Activated CD4-positive, alpha-beta T cell treated with anti-CD3 and anti-CD28 coated beads, Interleukin-2, amount 10 ng/mL, durations not matched to agents 7 days and 5 days (primary cell): ENCODE data around the gene PAEP. TPM values are rescaled to one million over a fixed set of nuclear protein-coding genes. Genes with fewer than 3 reads are reported as not detected.

Source experiments
- CTCF ChIA-PET: fragments of 350-600 bp; sonication (Branson Sonifier 250); formaldehyde crosslinking; loops from one replicate; lab custom pipeline; 2021; ENCODE audit warnings: antibody characterized with exemption; lab: Charles Lee
- POLR2A ChIA-PET: fragments of 350-600 bp; sonication (Branson Sonifier 250); formaldehyde crosslinking; loops from one replicate; lab custom pipeline; 2021; ENCODE audit warnings: antibody characterized with exemption; lab: Charles Lee
- DNase-seq: peaks from one replicate; pipeline ENCODE4 v3.0.0-alpha.2; 2020
- H3K27ac Mint-ChIP-seq: one replicate; pipeline ENCODE4 v1.8.0; 2021; ENCODE audit warnings: mild to moderate bottlenecking, moderate library complexity, mixed read lengths
- H3K27me3 Mint-ChIP-seq: one replicate; pipeline ENCODE4 v1.8.0; 2021; ENCODE audit warnings: mixed read lengths
- H3K36me3 Mint-ChIP-seq: one replicate; pipeline ENCODE4 v1.8.0; 2021; ENCODE audit warnings: low read depth, mixed read lengths
- H3K4me1 Mint-ChIP-seq: one replicate; pipeline ENCODE4 v1.8.0; 2021; ENCODE audit warnings: mixed read lengths
- H3K4me3 Mint-ChIP-seq: one replicate; pipeline ENCODE4 v1.8.0; 2021; ENCODE audit warnings: mild to moderate bottlenecking, moderate library complexity, mixed read lengths
- H3K9me3 Mint-ChIP-seq: one replicate; pipeline ENCODE4 v1.8.0; 2021; ENCODE audit warnings: mixed read lengths
- total RNA-seq, 2 experiments: library from RNA; stranded (reverse); gene quantifications; one replicate each; pipeline ENCODE4 v1.2.3, GENCODE V29; 2021

PAEP gene
- total RNA-seq, 2 experiments from 2014 or later: not detected

DNA sequence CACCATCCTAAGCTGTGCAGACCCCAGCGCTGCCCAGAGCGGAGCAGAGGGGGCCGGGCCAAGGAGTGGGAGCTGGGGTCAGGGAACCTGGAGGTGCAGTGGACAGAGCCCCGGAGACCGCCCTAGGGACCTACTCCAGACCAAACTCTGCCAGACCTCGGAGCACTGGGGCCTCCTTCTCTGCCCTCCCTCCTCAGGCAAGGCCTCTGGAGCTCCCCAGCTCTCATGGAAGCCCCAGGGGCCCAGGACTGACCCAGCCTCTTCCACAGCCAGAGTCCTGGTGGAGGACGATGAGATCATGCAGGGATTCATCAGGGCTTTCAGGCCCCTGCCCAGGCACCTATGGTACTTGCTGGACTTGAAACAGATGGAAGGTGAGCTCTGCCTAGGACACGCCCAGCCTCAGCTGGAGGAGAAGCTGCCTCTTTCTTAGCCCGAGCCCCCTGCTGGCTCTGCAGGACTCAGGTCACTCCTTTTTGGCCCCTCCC lies 3.6 kb downstream of the PAEP start:
- H3K36me3 Mint-ChIP-seq: no peaks in the 10 kb centered on the region
- POLR2A ChIA-PET: no interaction called here
- CTCF ChIA-PET: no interaction called here
- no peak overlapping the region for H3K27ac Mint-ChIP-seq
- peaks cover 6% of the 10 kb centered on the region for H3K27me3 Mint-ChIP-seq
- no peaks in the 10 kb centered on the region for H3K4me1 Mint-ChIP-seq
- DNase-seq: no peak
- peaks cover 2% of the 10 kb centered on the region for H3K9me3 Mint-ChIP-seq
- no peak overlapping the region for H3K4me3 Mint-ChIP-seq

DNA sequence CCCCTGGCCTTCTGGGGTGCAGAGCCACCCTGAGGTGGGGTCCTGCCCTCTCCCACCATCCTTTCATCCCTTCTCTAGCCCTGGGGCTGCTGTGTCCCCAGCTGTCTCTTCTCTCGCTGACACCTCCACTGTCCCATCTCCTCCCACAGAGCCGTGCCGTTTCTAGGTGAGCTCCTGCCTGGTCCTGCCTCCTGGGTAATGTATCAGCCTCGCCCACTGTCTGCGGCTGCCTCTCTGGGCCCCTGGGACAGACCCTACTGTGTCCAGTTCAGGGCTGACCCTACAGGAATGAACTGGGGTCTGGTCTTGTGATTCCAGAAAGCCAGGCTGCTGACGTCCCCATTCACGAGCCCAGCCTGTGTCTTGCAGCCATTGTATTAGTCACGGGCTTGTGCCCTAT lies 4.1 kb downstream of the PAEP start:
- ChIA-PET POLR2A (no interaction called here), CTCF (interaction anchor here (0.5 to 0.6 kb wide), 2 partner anchors 33 to 1800 kb away, joined by 3 read pairs; no protein-coding TSS in a partner anchor)
- no peaks in the 10 kb centered on the region for H3K4me1 Mint-ChIP-seq
- H3K36me3 Mint-ChIP-seq: no peaks in the 10 kb centered on the region
- H3K27ac Mint-ChIP-seq: no peak overlapping the region
- H3K27me3 Mint-ChIP-seq: peaks cover 7% of the 10 kb centered on the region
- no peak for DNase-seq
- no peak overlapping the region for H3K4me3 Mint-ChIP-seq
- H3K9me3 Mint-ChIP-seq: peaks cover 2% of the 10 kb centered on the region

DNA sequence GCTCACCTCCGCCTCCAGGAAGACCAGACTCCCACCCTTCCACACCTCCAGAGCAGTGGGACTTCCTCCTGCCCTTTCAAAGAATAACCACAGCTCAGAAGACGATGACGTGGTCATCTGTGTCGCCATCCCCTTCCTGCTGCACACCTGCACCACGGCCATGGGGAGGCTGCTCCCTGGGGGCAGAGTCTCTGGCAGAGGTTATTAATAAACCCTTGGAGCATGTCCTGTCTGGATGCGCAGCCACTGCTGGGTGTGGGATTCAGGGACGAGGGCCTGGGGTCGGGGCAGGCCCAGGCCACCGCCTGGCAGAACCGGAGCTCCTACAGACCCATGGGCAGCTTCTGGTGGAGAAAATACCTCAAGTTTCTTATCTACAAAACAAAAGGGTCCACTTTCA lies 5.0 kb downstream of the PAEP start:
- ChIA-PET POLR2A (no interaction called here), CTCF (interaction anchor here (0.6 kb wide), 2 partner anchors 16 to 1076 kb away, joined by 3 to 5 read pairs; no protein-coding TSS in a partner anchor)
- DNase-seq: no peak
- Mint-ChIP-seq H3K9me3 (peaks cover 2% of the 10 kb centered on the region), H3K4me1 (no peaks in the 10 kb centered on the region), H3K27ac (no peak overlapping the region), H3K4me3 (no peak overlapping the region), H3K27me3 (peaks cover 8% of the 10 kb centered on the region), H3K36me3 (no peaks in the 10 kb centered on the region)

DNA sequence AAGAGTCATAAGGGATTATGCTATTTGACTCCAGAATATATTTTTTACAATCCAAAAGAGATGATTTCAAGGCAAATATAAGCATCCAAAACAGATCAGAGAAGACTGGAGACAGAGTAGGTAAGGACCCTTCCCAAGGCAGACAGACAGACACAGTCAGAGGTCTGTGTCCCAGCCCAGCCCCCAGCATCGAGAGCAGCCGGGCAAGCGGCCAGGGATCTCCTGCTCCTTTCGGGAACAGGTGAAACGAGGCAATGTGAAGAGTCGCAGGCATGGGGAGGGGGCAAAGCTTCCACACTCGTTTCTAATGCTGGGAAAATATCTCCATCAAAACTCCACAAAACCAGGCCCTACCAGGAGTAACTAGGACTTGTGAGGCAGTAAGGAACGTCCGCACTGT lies 5.8 kb downstream of the PAEP start:
- ChIA-PET POLR2A (no interaction called here), CTCF (no interaction called here)
- no peaks in the 10 kb centered on the region for H3K36me3 Mint-ChIP-seq
- peaks cover 8% of the 10 kb centered on the region for H3K27me3 Mint-ChIP-seq
- no peak overlapping the region for H3K27ac Mint-ChIP-seq
- DNase-seq: no peak
- H3K4me1 Mint-ChIP-seq: no peaks in the 10 kb centered on the region
- H3K4me3 Mint-ChIP-seq: no peak overlapping the region
- H3K9me3 Mint-ChIP-seq: peaks cover 2% of the 10 kb centered on the region

DNA sequence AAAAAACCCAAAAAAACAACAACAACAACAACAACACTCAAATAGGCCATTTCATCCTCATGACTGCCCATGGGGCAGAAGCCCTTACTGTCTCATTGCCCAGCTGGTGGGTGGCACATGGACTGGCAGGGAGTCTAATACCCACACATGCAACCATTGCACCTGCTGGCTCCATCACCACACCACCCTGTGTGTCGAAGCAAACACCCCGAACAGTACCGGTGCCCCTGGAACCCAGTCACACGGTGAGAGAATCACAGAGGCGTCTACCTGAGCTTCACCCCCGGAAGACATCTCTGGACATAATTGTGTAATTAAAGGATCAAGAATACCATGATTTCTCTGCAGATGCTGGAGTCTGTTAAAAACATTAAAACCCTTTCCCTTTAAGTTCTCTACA lies 6.5 kb downstream of the PAEP start:
- Mint-ChIP-seq H3K27ac (no peak overlapping the region), H3K4me1 (no peaks in the 10 kb centered on the region), H3K36me3 (no peaks in the 10 kb centered on the region), H3K4me3 (no peak overlapping the region), H3K9me3 (peaks cover 2% of the 10 kb centered on the region), H3K27me3 (peaks cover 8% of the 10 kb centered on the region)
- POLR2A ChIA-PET: no interaction called here
- no peak for DNase-seq
- CTCF ChIA-PET: no interaction called here

DNA sequence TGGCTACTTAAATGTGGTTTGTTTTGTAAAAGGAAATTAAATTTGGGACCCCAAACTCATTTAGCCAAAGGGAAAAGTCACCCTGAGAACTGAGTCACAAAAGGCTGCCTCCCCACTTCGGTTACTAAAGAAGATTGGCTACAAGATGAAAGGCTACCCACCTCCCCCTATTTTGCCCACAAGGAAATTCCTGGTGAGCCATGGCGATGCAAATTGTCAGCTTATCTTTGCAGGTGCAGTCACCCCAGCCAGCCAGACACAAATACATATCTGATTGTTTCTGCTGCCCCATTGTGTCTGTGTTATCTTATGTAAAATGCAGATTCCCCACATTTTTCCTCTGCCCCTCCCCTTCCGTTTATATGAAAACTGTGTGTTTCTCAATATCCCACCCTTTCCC lies 8.9 kb downstream of the PAEP start:
- Mint-ChIP-seq H3K36me3 (no peaks in the 10 kb centered on the region), H3K27me3 (peaks cover 8% of the 10 kb centered on the region), H3K4me3 (no peak overlapping the region), H3K4me1 (no peaks in the 10 kb centered on the region), H3K27ac (no peak overlapping the region), H3K9me3 (peaks cover 2% of the 10 kb centered on the region)
- no peak for DNase-seq
- POLR2A ChIA-PET: no interaction called here
- CTCF ChIA-PET: no interaction called here

DNA sequence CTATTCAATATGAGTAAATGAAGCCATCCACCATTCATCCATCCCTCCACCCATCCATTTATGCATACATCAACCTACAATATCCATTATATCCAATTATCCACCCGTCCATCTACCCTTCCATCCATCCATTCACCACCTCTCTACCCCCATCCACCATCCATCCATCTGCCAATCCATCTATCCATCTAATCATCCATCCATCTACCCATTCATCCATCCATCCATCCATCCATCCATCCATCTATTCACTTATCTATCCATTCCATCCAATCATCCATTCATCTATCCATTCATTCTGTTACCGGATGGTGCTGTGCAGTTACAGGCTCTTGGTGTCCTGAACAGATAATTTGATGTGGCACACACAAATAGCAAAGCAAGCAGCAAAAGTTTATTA lies 10.7 kb downstream of the PAEP start:
- POLR2A ChIA-PET: no interaction called here
- H3K27me3 Mint-ChIP-seq: peaks cover 8% of the 10 kb centered on the region
- no peak overlapping the region for H3K4me3 Mint-ChIP-seq
- peaks cover 2% of the 10 kb centered on the region for H3K9me3 Mint-ChIP-seq
- no peak overlapping the region for H3K27ac Mint-ChIP-seq
- no peaks in the 10 kb centered on the region for H3K36me3 Mint-ChIP-seq
- CTCF ChIA-PET: no interaction called here
- H3K4me1 Mint-ChIP-seq: no peaks in the 10 kb centered on the region
- no peak for DNase-seq

DNA sequence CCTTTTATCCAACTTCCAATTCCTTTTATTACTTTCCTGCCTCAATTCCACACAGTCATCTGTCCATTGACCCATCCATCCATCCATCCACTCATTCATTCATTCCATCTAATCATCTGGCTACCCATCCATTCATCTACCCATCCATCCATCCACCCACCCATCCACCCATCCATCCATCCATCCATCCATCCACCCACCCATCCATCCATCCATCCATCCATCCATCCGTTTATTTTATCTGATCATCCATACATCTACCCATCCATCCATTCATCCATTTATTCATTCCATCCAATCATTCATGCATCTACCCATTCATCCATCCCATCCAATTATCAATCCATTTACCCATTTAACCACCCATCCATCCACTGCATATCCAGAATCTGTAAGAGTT lies 11.6 kb downstream of the PAEP start:
- no peaks in the 10 kb centered on the region for H3K4me1 Mint-ChIP-seq
- no peaks in the 10 kb centered on the region for H3K36me3 Mint-ChIP-seq
- CTCF ChIA-PET: no interaction called here
- H3K4me3 Mint-ChIP-seq: no peak overlapping the region
- no peak overlapping the region for H3K27ac Mint-ChIP-seq
- H3K9me3 Mint-ChIP-seq: peaks cover 2% of the 10 kb centered on the region
- H3K27me3 Mint-ChIP-seq: peaks cover 8% of the 10 kb centered on the region
- no peak for DNase-seq
- POLR2A ChIA-PET: no interaction called here

DNA sequence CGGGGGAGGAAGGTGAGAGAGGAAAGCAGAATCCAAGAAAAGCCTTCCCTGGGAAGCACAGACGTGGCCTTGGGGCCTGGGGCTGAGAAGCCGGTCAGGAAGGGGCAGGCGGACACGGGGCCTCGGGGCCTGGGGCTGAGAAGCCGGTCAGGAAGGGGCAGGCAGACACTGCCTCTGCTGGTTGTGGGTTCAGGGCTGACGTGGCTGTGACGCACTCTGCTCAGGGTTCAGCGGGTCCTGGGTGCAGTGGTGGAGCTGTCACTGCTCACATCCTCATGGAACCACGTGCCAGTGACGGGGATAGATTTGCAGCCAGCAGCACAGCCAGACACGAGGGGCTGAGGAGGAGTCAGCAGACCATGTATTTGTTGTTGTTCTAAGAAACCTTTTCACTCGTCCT lies 12.8 kb downstream of the PAEP start:
- Mint-ChIP-seq H3K4me1 (no peaks in the 10 kb centered on the region), H3K9me3 (no peaks in the 10 kb centered on the region), H3K4me3 (no peak overlapping the region), H3K27ac (no peak overlapping the region), H3K36me3 (no peaks in the 10 kb centered on the region), H3K27me3 (peaks cover 5% of the 10 kb centered on the region)
- no peak for DNase-seq
- ChIA-PET CTCF (no interaction called here), POLR2A (no interaction called here)

DNA sequence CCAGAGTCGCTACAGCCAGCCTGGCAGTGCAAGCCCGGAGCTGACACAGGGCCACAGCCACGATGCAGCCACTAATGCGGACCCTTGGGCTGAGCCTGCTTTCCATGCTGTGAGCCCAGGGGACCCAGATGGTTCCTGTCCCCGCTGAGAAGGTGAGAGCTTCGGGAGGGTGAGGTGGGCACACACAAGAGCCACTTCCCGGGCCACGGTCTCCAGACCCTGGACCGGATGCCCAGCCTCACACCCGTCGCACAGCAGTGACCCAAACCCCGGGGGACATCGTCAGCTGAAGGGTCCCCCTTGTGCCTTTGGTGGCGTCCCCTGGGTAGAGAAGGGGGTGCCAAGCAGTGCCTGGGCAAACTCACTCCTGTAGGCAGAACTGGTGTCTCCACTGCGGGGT lies 13.4 kb downstream of the PAEP start:
- CTCF ChIA-PET: no interaction called here
- H3K27me3 Mint-ChIP-seq: peaks cover 3% of the 10 kb centered on the region

DNA sequence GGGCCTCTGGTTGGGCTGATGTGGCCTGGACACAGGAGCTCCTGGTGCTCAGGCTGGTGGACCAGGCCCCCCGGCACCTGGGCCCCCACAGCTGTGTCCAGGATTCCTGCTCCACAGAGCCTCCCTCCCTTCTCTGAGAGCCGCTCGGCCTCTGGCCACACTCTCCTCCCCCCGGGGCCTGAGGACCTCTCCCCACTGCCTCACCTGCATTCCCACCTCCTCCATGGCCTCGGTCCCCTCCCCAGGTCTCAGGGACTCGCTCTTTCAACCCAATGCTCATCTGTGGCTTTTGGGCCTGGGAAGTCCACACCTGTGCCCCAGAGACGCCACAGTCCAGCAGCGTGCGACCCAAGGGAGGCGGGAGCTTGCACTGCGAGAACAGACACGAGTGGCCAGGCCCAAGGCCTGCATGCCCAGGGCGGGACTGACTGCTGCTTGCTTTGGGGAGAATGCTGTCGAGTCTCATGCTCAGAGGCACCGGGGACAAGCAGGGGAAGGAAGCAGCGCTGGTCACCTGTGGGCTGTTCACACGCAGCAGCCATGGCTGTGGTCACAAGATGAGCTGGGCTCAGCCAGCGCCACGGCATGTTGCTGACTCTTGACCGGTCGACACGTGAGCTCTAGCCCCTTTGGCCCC lies 14.6 kb downstream of the PAEP start:
- H3K4me1 Mint-ChIP-seq: no peaks in the 10 kb centered on the region
- H3K4me3 Mint-ChIP-seq: no peak overlapping the region
- H3K36me3 Mint-ChIP-seq: no peaks in the 10 kb centered on the region
- no peak overlapping the region for H3K27ac Mint-ChIP-seq
- H3K9me3 Mint-ChIP-seq: no peaks in the 10 kb centered on the region
- ChIA-PET CTCF (no interaction called here), POLR2A (no interaction called here)
- no peak for DNase-seq
- H3K27me3 Mint-ChIP-seq: no peaks in the 10 kb centered on the region

More for the DNA sequence above, 13.4 kb downstream of the PAEP start:
- no peak overlapping the region for H3K4me3 Mint-ChIP-seq
- H3K4me1 Mint-ChIP-seq: no peaks in the 10 kb centered on the region
- no peak overlapping the region for H3K27ac Mint-ChIP-seq
- H3K36me3 Mint-ChIP-seq: no peaks in the 10 kb centered on the region
- DNase-seq: no peak
- no peaks in the 10 kb centered on the region for H3K9me3 Mint-ChIP-seq
- POLR2A ChIA-PET: no interaction called here

DNA sequence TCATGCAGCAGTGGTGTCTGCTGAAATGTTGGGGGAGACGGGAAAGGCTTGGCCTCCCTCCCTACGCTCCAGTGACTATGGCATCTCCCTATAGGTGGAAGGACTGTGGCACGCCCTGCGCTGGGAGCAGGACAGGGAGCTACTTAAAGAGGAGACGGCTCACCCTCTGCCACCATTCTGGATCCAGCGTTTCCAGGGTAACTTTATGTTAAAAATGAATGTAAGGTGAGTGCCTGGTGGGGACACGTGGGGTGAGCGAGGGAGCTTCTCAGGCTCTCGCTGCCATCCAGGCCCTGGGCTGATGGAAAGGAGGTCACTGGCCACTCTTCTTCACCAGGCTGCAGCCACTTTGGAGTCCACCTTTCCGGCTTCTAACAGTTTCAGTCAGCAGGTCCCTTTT lies 15.7 kb downstream of the PAEP start:
- no peak overlapping the region for H3K27ac Mint-ChIP-seq
- H3K27me3 Mint-ChIP-seq: no peaks in the 10 kb centered on the region
- no peaks in the 10 kb centered on the region for H3K36me3 Mint-ChIP-seq
- DNase-seq: no peak
- no peaks in the 10 kb centered on the region for H3K4me1 Mint-ChIP-seq
- POLR2A ChIA-PET: no interaction called here
- no peak overlapping the region for H3K4me3 Mint-ChIP-seq
- H3K9me3 Mint-ChIP-seq: no peaks in the 10 kb centered on the region
- CTCF ChIA-PET: no interaction called here

DNA sequence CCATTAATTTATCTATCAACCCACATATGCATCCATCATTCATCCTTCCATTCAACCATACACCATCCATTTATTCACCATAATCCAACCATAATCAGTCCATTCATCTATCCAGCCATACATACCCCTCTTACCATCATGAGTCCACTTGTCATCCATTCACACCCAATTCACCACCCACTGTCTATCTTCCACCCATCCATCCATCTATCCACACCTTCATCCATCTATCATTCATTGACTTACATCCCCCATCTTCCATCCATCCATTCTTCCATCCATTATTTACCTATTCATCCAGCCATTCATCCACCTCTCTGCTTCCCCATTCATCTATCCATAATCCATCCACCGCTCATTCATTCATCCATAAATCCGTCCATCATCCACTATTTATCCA lies 17.8 kb downstream of the PAEP start:
- H3K4me3 Mint-ChIP-seq: no peak overlapping the region
- no peaks in the 10 kb centered on the region for H3K4me1 Mint-ChIP-seq
- no peak overlapping the region for H3K27ac Mint-ChIP-seq
- no peaks in the 10 kb centered on the region for H3K36me3 Mint-ChIP-seq
- no peak for DNase-seq
- H3K9me3 Mint-ChIP-seq: no peaks in the 10 kb centered on the region
- H3K27me3 Mint-ChIP-seq: no peaks in the 10 kb centered on the region
- ChIA-PET POLR2A (no interaction called here), CTCF (no interaction called here)
